GM23338 (cell line): Measurements from ENCODE around the gene ONECUT1. TPM values are rescaled to one million over a fixed set of nuclear protein-coding genes. Genes with fewer than 3 reads are reported as not detected.

Source experiments
- ATAC-seq: fragments of 200-7000 bp; cut with Tn5 transposase; 3 replicates; pipeline ENCODE4 v1.9.1; 2020
- DNase-seq: peaks from one replicate; pipeline ENCODE4 v3.0.0-alpha.2; 2015; ENCODE audit warnings: low spot score
- H2AFZ ChIP-seq: fragments of 200-600 bp; sonication (generic); 2 replicates; pipeline ENCODE4 v1.8.0; 2016; ENCODE audit warnings: antibody characterized with exemption, mild to moderate bottlenecking, moderate library complexity
- H3F3A ChIP-seq: fragments of 200-600 bp; sonication (generic); replicated peaks from 2 replicates; pipeline ENCODE4 v1.8.0; 2017; ENCODE audit warnings: antibody characterized with exemption, mixed run types, low read depth
- H3K27ac ChIP-seq: fragments of 200-600 bp; sonication (generic); 2 replicates; pipeline ENCODE4 v1.6.1; 2016; ENCODE audit warnings: low read depth
- H3K27me3 ChIP-seq: fragments of 200-600 bp; sonication (generic); 2 replicates; pipeline ENCODE4 v1.8.0; 2016; ENCODE audit warnings: mild to moderate bottlenecking, mixed run types, moderate library complexity; ENCODE audit not compliant: insufficient read depth
- H3K36me3 ChIP-seq: fragments of 200-600 bp; sonication (generic); 2 replicates; pipeline ENCODE4 v1.8.0; 2016; ENCODE audit warnings: mild to moderate bottlenecking; ENCODE audit not compliant: insufficient read depth
- H3K4me1 ChIP-seq: fragments of 200-600 bp; sonication (generic); 2 replicates; pipeline ENCODE4 v1.8.0; 2016; ENCODE audit warnings: mild to moderate bottlenecking, moderate library complexity; ENCODE audit not compliant: insufficient read depth
- H3K4me2 ChIP-seq: fragments of 200-600 bp; sonication (generic); 2 replicates; pipeline ENCODE4 v1.7.1; 2017; ENCODE audit warnings: mixed run types
- H3K4me3 ChIP-seq: fragments of 200-600 bp; sonication (generic); 2 replicates; pipeline ENCODE4 v1.6.1; 2016; ENCODE audit warnings: mixed run types
- H3K79me2 ChIP-seq: fragments of 200-600 bp; sonication (generic); replicated peaks from 2 replicates; pipeline ENCODE4 v1.8.0; 2017; ENCODE audit warnings: mild to moderate bottlenecking; ENCODE audit not compliant: insufficient read depth
- H3K9me2 ChIP-seq: fragments of 200-600 bp; sonication (generic); 2 replicates; pipeline ENCODE4 v1.8.0; 2017; ENCODE audit not compliant: insufficient read depth
- H4K20me1 ChIP-seq: fragments of 200-600 bp; sonication (generic); replicated peaks from 2 replicates; pipeline ENCODE4 v1.8.0; 2017; ENCODE audit warnings: mild to moderate bottlenecking; ENCODE audit not compliant: insufficient read depth
- H3K27ac Mint-ChIP-seq: 2 replicates; pipeline ENCODE4 v1.8.0; 2020; ENCODE audit warnings: inconsistent platforms, mild to moderate bottlenecking, moderate library complexity, mixed read lengths
- H3K27me3 Mint-ChIP-seq: 3 replicates; pipeline ENCODE4 v1.8.0; 2022; ENCODE audit warnings: low read depth, mild to moderate bottlenecking, moderate library complexity, mixed read lengths, inconsistent platforms; ENCODE audit not compliant: insufficient read depth, poor library complexity
- H3K36me3 Mint-ChIP-seq: 3 replicates; pipeline ENCODE4 v1.8.0; 2021; ENCODE audit warnings: low read depth, mild to moderate bottlenecking, inconsistent platforms, moderate library complexity, mixed read lengths
- H3K4me1 Mint-ChIP-seq: 3 replicates; pipeline ENCODE4 v1.8.0; 2020; ENCODE audit warnings: mild to moderate bottlenecking, inconsistent platforms, mixed read lengths
- H3K4me3 Mint-ChIP-seq: 3 replicates; pipeline ENCODE4 v1.8.0; 2021; ENCODE audit warnings: moderate library complexity, mild to moderate bottlenecking, inconsistent platforms, mixed read lengths
- H3K9me3 Mint-ChIP-seq: 3 replicates; pipeline ENCODE4 v1.8.0; 2020; ENCODE audit warnings: moderate library complexity, mild to moderate bottlenecking, inconsistent platforms, mixed read lengths
- CREB1 ChIP-seq: fragments of 250-450 bp; sonication (Bioruptor Pico); IDR thresholded peaks from 2 replicates; pipeline ENCODE4 v1.5.0; 2020; ENCODE audit warnings: low read depth, mild to moderate bottlenecking, moderate library complexity
- EZH2 ChIP-seq: fragments of 200-600 bp; sonication (generic); IDR thresholded peaks from one replicate; pipeline ENCODE4 v1.8.0; 2017; ENCODE audit warnings: antibody characterized with exemption, mild to moderate bottlenecking, low read depth; ENCODE audit not compliant: unreplicated experiment
- EZH2phosphoT487 ChIP-seq: fragments of 200-600 bp; sonication (generic); IDR thresholded peaks from one replicate; pipeline ENCODE4 v1.8.1; 2018; ENCODE audit warnings: antibody characterized with exemption; ENCODE audit not compliant: unreplicated experiment
- JUNB ChIP-seq: IDR thresholded peaks from one replicate; pipeline ENCODE4 v1.6.1; 2016; ENCODE audit warnings: antibody characterized with exemption; ENCODE audit not compliant: unreplicated experiment
- POLR2AphosphoS5 ChIP-seq: IDR thresholded peaks from 2 replicates; pipeline ENCODE4 v1.6.1; 2016; ENCODE audit warnings: antibody characterized with exemption, low read depth
- ZNF331 ChIP-seq: fragments of 250-450 bp; sonication (Bioruptor Pico); IDR thresholded peaks from 2 replicates; pipeline ENCODE4 v1.5.0; 2020; ENCODE audit warnings: low read depth, mild to moderate bottlenecking, moderate library complexity
- polyA plus RNA-seq: library from polyadenylated mRNA; unstranded; fragments of >200 nt; fragmentation: Nextera tagmentation; extraction: Ambion mirVana; gene quantifications from 2 replicates; pipeline ENCODE4 v1.2.1, GENCODE V29; 2016
- total RNA-seq: library from RNA; depleted of rRNA; stranded (reverse); fragments of >200 nt; shearing (Covaris generic); gene quantifications from 2 replicates; pipeline ENCODE4 v1.2.3, GENCODE V29; 2014
- TF ChIP-seq, protein P1 (sequence below), 2 experiments: fragments of 200-600 bp in 1 of 2; sonication (generic) in 1 of 2; conservative IDR thresholded peaks; 2 replicates each; pipeline versions ENCODE4 v1.5.1 to v1.6.1; 2016 to 2017; ENCODE audit warnings: antibody characterized with exemption in 2 of 2, low read depth in 2 of 2, mild to moderate bottlenecking in 2 of 2, moderate library complexity in 1 of 2
- TF ChIP-seq, protein P2 (sequence below): IDR thresholded peaks from one replicate; pipeline ENCODE4 v1.6.1; 2018; ENCODE audit warnings: antibody characterized with exemption; ENCODE audit not compliant: unreplicated experiment

ONECUT1 gene
- total and polyA plus RNA-seq, 2 experiments from 2014 or later: 4.3 to 9.4 TPM

DNA sequence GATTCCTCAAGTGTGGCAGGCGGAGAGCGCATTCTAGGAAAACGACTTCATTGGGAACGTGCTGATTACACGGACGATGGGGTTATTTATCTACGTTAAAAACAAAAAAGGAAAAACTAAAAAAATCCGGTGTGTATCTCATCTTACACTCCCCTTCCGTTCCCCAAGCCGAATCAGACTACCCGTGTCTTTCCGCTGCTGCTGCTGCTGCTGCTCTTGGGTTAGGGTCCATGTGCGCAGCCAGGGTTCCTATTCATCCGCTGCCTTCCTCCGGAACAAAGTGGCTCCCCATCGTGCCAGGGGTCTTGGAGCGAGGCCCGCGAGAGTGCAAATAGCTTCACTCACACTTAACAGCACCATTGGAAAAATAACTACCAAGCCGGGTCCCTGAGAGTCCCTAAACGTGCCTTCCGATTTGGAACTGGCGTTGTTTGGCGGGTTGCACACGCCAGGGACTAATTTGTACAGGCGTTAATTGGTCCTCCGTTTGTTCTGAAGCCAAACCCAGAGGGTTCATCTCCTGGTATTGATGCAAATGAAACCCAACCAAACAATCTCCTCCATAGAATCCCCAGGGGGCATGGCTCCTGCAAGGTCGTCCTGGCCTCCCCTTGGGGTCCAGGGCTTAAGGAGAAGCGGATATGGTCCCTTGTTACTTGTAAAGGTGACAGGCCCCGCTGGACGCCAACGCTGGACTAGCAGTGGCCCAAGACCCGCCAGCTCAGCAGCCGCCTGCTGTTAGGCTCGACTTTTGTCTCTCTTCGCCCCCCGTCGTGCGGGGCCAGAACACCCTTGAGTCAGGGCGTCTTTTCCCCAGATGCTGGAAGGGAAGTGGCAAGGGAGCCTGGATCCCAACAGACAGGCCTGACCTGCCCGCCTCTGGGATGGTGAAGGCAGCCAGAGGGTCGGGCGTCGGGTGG lies 11.0 kb upstream of the ONECUT1 start:
- no peak overlapping the region for H3K27ac ChIP-seq
- no peak overlapping the region for H2AFZ ChIP-seq
- peak; percentile 52 for DNase-seq
- peaks cover 39% of the 10 kb centered on the region for H3F3A ChIP-seq
- H3K4me1 Mint-ChIP-seq: peaks cover 64% of the 10 kb centered on the region
- peak; percentile 1; the same call in 2 of the 3 replicates for ATAC-seq
- peaks cover 16% of the 10 kb centered on the region; the same call in 1 of the 3 replicates for H3K9me3 Mint-ChIP-seq
- peak overlapping the region; percentile 88 for H3K4me2 ChIP-seq
- peak overlapping the region; percentile 27 for H3K4me3 Mint-ChIP-seq
- peaks cover 38% of the 10 kb centered on the region for H3K36me3 Mint-ChIP-seq
- H3K27me3 Mint-ChIP-seq: peaks cover 77% of the 10 kb centered on the region
- H3K9me2 ChIP-seq: no peaks in the 10 kb centered on the region
- H3K79me2 ChIP-seq: peaks cover 19% of the 10 kb centered on the region
- TF ChIP-seq EZH2: peak; percentile 12
- TF ChIP-seq POLR2AphosphoS5: no peak
- TF ChIP-seq ZNF331 (CRISPR knock-in tag): no peak
- H3K27ac Mint-ChIP-seq: no peak overlapping the region
- peaks cover 84% of the 10 kb centered on the region for H3K27me3 ChIP-seq
- H4K20me1 ChIP-seq: peaks cover 35% of the 10 kb centered on the region
- H3K36me3 ChIP-seq: no peaks in the 10 kb centered on the region; the same call in 1 of the 2 replicates
- peak overlapping the region; percentile 66 for H3K4me3 ChIP-seq
- peaks cover 76% of the 10 kb centered on the region for H3K4me1 ChIP-seq

GRCh38 chr15:52799145-52799811 lies 9.1 kb upstream of the ONECUT1 start:
- Histone ChIP-seq H3K79me2 (peaks cover 19% of the 10 kb centered on the region), H3K4me1 (peaks cover 93% of the 10 kb centered on the region), H3K27ac (no peak overlapping the region), H3F3A (peaks cover 50% of the 10 kb centered on the region), H3K4me3 (peak overlapping the region; percentile 57), H2AFZ (no peak overlapping the region), H3K4me2 (peak overlapping the region; percentile 82), H3K36me3 (no peaks in the 10 kb centered on the region; the same call in 1 of the 2 replicates), H3K27me3 (peaks cover 96% of the 10 kb centered on the region), H3K9me2 (no peaks in the 10 kb centered on the region), H4K20me1 (peaks cover 47% of the 10 kb centered on the region)
- ATAC-seq (no peak), DNase-seq (no peak)
- H3K4me1 Mint-ChIP-seq: peaks cover 78% of the 10 kb centered on the region
- peaks cover 38% of the 10 kb centered on the region for H3K36me3 Mint-ChIP-seq
- H3K27me3 Mint-ChIP-seq: peaks cover 95% of the 10 kb centered on the region
- peak; percentile 72 for TF ChIP-seq EZH2
- TF ChIP-seq CREB1 (CRISPR knock-in tag): no peak
- peaks cover 16% of the 10 kb centered on the region; the same call in 1 of the 3 replicates for H3K9me3 Mint-ChIP-seq
- H3K27ac Mint-ChIP-seq: no peak overlapping the region
- peak overlapping the region; percentile 65 for H3K4me3 Mint-ChIP-seq

GRCh38 chr15:52798529-52799101 lies 8.5 kb upstream of the ONECUT1 start:
- Histone ChIP-seq H3K4me3 (peak overlapping the region; percentile 57), H3K36me3 (no peaks in the 10 kb centered on the region; the same call in 1 of the 2 replicates), H3K27me3 (peaks cover 100% of the 10 kb centered on the region), H3K9me2 (no peaks in the 10 kb centered on the region), H3F3A (peaks cover 46% of the 10 kb centered on the region), H3K4me2 (peak overlapping the region; percentile 82), H3K27ac (no peak overlapping the region), H3K79me2 (peaks cover 22% of the 10 kb centered on the region), H4K20me1 (peaks cover 54% of the 10 kb centered on the region), H2AFZ (no peak overlapping the region), H3K4me1 (peaks cover 98% of the 10 kb centered on the region)
- peak; percentile 88 for DNase-seq
- Mint-ChIP-seq H3K9me3 (peaks cover 16% of the 10 kb centered on the region; the same call in 1 of the 3 replicates), H3K27ac (no peak overlapping the region), H3K4me1 (peaks cover 85% of the 10 kb centered on the region), H3K36me3 (peaks cover 38% of the 10 kb centered on the region), H3K27me3 (peaks cover 99% of the 10 kb centered on the region), H3K4me3 (peak overlapping the region; percentile 65)
- TF ChIP-seq, protein P1, sequence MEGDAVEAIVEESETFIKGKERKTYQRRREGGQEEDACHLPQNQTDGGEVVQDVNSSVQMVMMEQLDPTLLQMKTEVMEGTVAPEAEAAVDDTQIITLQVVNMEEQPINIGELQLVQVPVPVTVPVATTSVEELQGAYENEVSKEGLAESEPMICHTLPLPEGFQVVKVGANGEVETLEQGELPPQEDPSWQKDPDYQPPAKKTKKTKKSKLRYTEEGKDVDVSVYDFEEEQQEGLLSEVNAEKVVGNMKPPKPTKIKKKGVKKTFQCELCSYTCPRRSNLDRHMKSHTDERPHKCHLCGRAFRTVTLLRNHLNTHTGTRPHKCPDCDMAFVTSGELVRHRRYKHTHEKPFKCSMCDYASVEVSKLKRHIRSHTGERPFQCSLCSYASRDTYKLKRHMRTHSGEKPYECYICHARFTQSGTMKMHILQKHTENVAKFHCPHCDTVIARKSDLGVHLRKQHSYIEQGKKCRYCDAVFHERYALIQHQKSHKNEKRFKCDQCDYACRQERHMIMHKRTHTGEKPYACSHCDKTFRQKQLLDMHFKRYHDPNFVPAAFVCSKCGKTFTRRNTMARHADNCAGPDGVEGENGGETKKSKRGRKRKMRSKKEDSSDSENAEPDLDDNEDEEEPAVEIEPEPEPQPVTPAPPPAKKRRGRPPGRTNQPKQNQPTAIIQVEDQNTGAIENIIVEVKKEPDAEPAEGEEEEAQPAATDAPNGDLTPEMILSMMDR (conservative IDR thresholded peaks at IDR 0.05; ENCODE audit: low read depth in 2 of 2): peak; percentile 29 to 48; a peak in 3 of 4 replicates
- TF ChIP-seq EZH2phosphoT487 (no peak), POLR2AphosphoS5 (peak; percentile 49), EZH2 (no peak), JUNB (no peak)
- TF ChIP-seq, protein P2, sequence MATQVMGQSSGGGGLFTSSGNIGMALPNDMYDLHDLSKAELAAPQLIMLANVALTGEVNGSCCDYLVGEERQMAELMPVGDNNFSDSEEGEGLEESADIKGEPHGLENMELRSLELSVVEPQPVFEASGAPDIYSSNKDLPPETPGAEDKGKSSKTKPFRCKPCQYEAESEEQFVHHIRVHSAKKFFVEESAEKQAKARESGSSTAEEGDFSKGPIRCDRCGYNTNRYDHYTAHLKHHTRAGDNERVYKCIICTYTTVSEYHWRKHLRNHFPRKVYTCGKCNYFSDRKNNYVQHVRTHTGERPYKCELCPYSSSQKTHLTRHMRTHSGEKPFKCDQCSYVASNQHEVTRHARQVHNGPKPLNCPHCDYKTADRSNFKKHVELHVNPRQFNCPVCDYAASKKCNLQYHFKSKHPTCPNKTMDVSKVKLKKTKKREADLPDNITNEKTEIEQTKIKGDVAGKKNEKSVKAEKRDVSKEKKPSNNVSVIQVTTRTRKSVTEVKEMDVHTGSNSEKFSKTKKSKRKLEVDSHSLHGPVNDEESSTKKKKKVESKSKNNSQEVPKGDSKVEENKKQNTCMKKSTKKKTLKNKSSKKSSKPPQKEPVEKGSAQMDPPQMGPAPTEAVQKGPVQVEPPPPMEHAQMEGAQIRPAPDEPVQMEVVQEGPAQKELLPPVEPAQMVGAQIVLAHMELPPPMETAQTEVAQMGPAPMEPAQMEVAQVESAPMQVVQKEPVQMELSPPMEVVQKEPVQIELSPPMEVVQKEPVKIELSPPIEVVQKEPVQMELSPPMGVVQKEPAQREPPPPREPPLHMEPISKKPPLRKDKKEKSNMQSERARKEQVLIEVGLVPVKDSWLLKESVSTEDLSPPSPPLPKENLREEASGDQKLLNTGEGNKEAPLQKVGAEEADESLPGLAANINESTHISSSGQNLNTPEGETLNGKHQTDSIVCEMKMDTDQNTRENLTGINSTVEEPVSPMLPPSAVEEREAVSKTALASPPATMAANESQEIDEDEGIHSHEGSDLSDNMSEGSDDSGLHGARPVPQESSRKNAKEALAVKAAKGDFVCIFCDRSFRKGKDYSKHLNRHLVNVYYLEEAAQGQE: no peak
- ATAC-seq: peak; percentile 24
